HG02571 (cell line): ENCODE data around the gene SNAPC4.
A peak's percentile ranks its signal among the peaks of the same experiment; 100 is the strongest.

Source experiments
- ATAC-seq: cut with Tn5 transposase; IDR thresholded peaks from one replicate; pipeline ENCODE4 v1.9.1; 2021; ENCODE audit warnings: mild to moderate bottlenecking, moderate library complexity; ENCODE audit not compliant: unreplicated experiment

SNAPC4 gene

GRCh38 chr9:136373300-136374182, 26.4 kb downstream of the SNAPC4 start, which contains the start of gene CARD9:
Gene CARD9 (minus strand): TSS chr9:136373669. CDS start chr9:136372078, 1,591 bp downstream.
- no peak for ATAC-seq

- ATAC-seq, result no peak
Measured at GRCh38 chr9:136372561-136373299, 27.2 kb downstream of the SNAPC4 start.

GRCh38 chr9:136372006-136372405, 28.0 kb downstream of the SNAPC4 start:
- ATAC-seq, result no peak

GRCh38 chr9:136371533-136371880, 28.5 kb downstream of the SNAPC4 start:
- no peak for ATAC-seq

- no peak for ATAC-seq
Measured at GRCh38 chr9:136370687-136371532, 29.1 kb downstream of the SNAPC4 start.

GRCh38 chr9:136370037-136370436, 29.9 kb downstream of the SNAPC4 start:
- no peak for ATAC-seq

GRCh38 chr9:136368190-136368589, 31.8 kb downstream of the SNAPC4 start:
- ATAC-seq, result no peak

GRCh38 chr9:136367296-136368145, 32.4 kb downstream of the SNAPC4 start:
- no peak for ATAC-seq

GRCh38 chr9:136366826-136367225, 33.1 kb downstream of the SNAPC4 start:
- ATAC-seq, result no peak

GRCh38 chr9:136365775-136366222, 34.2 kb downstream of the SNAPC4 start:
- ATAC-seq, result no peak

GRCh38 chr9:136364942-136365774, 34.8 kb downstream of the SNAPC4 start:
- ATAC-seq, result no peak

GRCh38 chr9:136363949-136364748, 35.8 kb downstream of the SNAPC4 start:
- ATAC-seq, result no peak

GRCh38 chr9:136363106-136363948, 36.6 kb downstream of the SNAPC4 start, which contains the start of gene DNLZ:
Gene DNLZ (minus strand): TSS chr9:136363744. CDS start chr9:136363714, 30 bp downstream.
- ATAC-seq, result peak; percentile 67

GRCh38 chr9:136362450-136362784, 37.6 kb downstream of the SNAPC4 start:
- ATAC-seq, result no peak

GRCh38 chr9:136361754-136362449, 38.1 kb downstream of the SNAPC4 start:
- ATAC-seq, result no peak

- no peak for ATAC-seq
Measured at GRCh38 chr9:136361047-136361753, 38.8 kb downstream of the SNAPC4 start.
